Heart left ventricle (tissue), 13 donors: ENCODE measurements around the gene TNS1.

ENCODE experiments used
- POLR2A ChIP-seq, 2 donors: fragments of 450-650 bp; IDR thresholded peaks; one replicate each; pipeline ENCODE4 v1.6.1; 2017; ENCODE audit warnings: antibody characterized with exemption in 2 of 2, mild to moderate bottlenecking in 2 of 2, moderate library complexity in 2 of 2
- TF ChIP-seq, protein P1 (sequence below), 12 donors: fragments of 200-600 bp; sonication (generic) in 4 of 12; IDR thresholded peaks; one replicate each; pipeline versions ENCODE4 v1.5.0 to v1.8.0; 2018 to 2022; ENCODE audit warnings: antibody characterized with exemption in 12 of 12, mild to moderate bottlenecking in 5 of 12
- donor health status: ischemic (EF 13 %, LVEDD 7.1; RV severe dilation, severe dysfunction).
- donor health status: DM: no; HTN: yes; CAD: no.
- donor health status: DM: no; HTN: no; CAD: no.
- donor health status: ischemic (EF 25% LVEDD 6.9; RV normal size, moderate dysfunction).
- donor health status: ischemic (EF 25% LVEDD 5.7; RV mildly dilated, moderate dysfunction).
- donor health status: ischemic (EF 35%, LVEDD 5.7; RV mildly dilated, moderate dysfunction).
- donor health status: nonischemic (EF 11% LVEDD 7.7; RV severe dilation, severe dysfunction).
- donor health status: DM: yes; HTN: yes; CAD: no.
- donor health status: PGD.
- donor health status: ischemic (EF 29% LVEDD 5.4; RV normal size, mild dysfunction).
- donor health status: nonischemic (EF 23%, LVEDD 6.1; RV moderate dilation, normal function).

DNA sequence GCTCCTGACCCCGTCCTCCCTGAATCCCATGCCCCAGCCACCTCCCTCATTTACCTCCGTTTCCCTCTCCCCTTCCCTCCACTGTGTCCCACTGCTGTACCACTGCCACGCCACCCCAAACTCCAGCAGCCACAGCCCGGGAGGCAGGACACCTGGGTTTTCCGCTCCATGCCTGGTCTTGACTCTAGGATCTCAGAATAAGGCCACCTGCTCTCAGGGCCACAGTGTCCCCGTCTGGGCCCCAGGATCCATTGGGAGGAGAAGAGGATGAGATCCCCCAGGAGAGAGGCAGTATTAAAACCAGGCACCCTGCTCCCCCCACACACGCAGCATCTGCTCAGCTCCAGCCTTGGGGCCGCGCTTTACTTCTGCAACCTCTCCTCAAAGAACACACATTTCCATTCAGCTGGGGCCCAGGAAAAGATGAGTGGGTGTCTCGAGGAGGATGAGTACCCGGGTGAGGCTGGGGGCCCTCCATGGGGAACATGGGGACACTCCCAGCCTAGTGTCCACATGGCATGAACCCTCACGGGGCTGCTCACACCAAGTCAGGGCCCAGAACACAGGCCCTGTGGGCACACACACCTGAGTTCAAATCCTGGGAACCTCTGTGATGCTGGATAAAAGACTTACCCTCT lies 32.8 kb upstream of the TNS1 start:
- TF ChIP-seq, protein P1, sequence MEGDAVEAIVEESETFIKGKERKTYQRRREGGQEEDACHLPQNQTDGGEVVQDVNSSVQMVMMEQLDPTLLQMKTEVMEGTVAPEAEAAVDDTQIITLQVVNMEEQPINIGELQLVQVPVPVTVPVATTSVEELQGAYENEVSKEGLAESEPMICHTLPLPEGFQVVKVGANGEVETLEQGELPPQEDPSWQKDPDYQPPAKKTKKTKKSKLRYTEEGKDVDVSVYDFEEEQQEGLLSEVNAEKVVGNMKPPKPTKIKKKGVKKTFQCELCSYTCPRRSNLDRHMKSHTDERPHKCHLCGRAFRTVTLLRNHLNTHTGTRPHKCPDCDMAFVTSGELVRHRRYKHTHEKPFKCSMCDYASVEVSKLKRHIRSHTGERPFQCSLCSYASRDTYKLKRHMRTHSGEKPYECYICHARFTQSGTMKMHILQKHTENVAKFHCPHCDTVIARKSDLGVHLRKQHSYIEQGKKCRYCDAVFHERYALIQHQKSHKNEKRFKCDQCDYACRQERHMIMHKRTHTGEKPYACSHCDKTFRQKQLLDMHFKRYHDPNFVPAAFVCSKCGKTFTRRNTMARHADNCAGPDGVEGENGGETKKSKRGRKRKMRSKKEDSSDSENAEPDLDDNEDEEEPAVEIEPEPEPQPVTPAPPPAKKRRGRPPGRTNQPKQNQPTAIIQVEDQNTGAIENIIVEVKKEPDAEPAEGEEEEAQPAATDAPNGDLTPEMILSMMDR (IDR thresholded peaks at IDR 0.05), result no peak
- TF ChIP-seq POLR2A (IDR thresholded peaks at IDR 0.05), result no peak
